NCI-H2107 (cell line): ENCODE results near the gene NUDT1.

Experiments used
- DNase-seq: peaks from one replicate; lab custom pipeline; 2025; lab: John Stamatoyannopoulos, UW

Gene NUDT1

DNA sequence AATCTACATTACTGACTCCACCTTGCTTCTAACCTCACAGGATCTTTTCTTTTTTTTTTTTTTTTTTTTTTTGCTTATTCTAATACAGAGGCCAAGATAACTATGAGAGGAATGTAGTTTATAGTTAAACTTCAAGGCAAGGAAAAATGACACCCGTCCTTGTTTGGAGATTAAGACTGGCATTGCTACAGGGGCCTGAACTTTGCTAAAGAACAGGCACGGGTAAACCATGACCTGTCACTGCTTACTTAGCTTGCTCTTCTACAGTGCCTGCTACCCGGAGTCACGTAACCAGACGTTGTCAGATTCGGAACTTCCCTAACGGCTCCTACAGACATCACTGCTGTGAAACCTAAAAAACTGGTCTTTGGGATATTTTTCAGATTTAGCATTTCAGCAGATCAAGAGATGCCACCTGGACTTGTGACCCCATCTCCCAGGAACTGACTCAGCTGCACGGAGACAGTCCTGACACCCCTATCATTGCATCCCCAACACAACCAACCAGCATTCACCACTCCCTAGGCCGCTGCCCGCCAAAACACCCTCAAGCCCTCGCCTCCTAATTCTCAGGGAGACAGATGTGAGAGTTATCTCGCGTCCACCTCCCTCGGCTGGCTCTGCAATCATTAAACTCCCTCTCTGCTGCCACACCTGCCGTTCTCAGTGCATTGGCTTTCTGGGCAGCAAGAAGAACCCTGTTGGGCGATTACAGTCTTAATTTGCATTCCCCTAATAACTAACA lies 36.8 kb upstream of the NUDT1 start:
- no peak for DNase-seq

DNA sequence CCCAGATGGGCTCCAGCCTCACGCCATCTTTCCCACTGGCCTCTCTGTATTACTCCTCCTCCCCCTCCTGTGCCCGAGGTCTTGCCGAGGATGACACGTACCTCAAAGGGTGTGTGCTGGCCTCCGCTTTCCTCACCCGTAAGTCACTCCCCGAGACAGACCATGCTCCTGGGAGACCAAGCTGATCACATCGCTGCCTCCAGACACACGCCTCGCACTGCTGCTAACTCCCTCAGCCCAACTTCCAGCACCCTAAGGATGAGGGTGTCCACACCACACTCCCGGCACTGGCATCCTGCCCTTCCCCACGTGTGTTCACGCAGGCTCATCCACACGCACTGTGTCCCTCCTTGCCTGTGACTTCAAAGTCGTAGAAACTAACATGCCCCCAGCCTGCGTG lies 33.3 kb upstream of the NUDT1 start:
- no peak for DNase-seq

DNA sequence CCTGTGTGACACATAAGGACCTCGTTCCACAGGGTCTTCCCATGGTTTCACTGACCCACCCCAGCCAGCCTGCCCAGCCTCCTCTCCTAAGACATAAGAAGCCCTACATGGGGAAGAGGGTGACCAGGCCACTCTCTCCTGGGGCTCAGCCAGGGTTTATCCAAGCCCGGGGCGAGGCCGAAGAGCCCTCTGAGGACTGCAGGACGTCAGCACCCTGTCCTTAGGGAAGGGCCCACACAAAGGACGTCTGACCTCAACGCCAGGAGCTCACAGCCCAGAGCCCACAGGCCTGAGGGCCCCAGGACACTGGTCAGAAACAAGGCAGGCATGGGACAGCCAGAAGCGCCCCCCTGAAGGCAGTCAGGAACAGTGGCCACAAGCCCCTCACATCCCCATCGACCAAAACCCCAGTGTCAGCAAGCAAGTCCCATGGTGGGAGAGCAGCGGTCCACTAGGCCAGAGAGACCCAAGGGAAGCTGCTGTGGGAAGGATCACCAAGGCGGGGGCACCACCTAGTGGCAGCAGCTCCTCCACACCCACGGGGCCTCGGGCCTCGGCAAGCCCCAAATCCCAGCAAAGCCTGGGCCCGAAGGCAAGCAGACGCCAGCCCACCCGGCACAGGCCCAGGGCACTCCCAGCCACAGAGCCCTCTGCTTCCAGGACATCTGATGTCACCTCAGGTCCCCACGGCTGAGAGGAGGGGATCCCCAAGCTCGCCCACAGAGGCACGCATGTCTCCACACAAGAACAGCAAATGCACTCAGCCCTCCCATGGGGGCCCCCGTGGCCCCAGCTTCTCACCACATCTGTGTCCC lies 32.7 kb upstream of the NUDT1 start:
- DNase-seq, result peak; percentile 73

DNA sequence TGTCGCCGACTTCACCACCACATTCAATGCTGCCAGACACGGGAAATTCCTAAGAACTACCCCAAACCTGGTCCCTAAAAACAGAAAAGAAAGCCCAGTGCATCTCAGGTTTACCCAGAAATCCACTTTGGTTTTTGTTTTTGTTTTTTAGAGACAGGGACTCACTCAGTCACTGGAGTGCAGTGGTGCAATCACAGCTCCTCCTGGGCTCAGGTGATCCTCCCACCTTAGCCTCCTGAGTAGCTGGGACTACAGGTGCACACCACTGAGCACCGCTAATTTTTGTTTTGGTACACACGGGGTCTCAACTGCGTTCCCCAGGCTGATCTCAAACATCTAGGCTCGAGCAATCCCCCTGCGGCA lies 32.1 kb upstream of the NUDT1 start:
- DNase-seq, result no peak

DNA sequence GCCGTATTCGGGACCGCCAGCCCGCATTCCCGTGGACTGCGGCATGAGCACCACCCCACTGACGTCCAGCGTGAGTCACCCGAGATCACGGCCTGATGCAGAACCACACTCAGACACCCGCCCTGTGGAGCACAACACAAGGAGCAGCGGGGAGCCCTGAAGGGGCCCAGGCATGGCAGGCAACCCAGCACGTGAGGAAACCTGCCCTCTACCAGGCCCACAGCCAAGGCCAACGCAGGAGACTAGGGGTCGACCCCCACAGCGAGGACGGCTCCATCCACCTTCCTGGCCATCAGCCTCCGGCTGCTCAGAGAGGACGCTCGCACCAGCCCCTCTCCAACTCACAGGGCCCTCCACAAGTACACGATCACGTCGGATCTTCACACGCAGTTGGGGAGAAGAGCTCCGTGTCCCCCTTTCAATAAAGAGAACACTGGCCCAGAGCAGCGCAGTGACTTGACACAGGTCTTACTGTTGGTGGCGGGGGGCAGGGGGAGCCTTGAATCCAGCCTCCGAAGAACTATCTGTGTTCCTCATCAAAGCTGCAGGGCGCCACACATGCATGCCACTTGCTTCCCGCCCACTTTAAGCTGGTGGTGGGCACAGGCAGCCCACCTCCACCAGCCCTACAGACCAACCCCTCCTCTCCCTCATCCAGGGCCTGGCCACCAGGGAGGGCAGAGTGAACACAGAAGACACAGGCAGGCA lies 31.3 kb upstream of the NUDT1 start:
- no peak for DNase-seq

DNA sequence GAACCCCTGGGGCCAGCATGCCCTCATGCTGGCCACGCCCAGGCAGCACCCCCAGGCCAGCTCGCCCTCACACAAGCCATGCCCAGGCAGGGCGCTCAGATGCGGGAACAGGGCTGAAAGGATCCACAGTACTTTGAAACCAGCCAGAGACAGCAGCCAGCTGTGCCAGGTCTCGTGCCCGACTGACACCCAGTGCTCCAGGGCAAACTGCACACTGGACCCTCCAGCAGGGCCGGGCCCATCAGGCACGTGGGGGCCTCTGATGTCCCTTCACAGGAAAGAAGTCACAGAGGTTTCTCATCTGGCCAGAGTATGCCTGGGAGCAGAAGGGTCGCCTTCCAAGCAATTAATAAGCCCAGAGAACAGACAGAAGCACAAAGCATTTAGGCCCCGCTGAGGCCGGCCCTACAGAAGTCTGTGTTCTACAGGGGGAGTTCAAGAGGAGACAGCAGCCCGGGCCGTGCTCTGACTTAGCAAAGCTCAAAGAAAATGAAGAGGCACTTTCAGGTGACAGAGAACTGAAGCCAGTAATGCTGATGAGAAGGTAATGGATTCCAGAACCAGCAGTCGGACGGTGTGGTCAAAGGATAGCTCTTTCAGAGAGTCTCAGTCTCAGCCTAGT lies 30.7 kb upstream of the NUDT1 start:
- no peak for DNase-seq

DNA sequence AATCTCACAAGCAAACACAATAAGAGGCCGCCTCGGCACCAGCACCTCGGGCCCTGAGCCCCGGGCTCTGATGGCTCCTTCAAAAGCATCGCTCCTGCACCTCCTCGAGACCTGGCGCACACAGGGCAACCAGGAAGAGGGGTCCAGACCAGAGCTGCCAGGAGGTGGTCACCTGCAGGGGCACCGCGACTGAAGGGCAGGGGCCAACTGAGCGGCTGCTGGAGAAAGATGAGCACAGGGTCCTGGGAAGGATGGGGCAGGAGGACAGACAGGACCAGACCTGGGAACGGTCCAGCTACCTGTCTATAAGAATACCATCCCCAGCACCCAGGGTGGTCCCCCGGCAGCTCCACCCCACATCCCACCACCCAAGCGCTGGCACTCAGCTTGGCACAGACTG lies 30.1 kb upstream of the NUDT1 start:
- DNase-seq, result no peak

DNA sequence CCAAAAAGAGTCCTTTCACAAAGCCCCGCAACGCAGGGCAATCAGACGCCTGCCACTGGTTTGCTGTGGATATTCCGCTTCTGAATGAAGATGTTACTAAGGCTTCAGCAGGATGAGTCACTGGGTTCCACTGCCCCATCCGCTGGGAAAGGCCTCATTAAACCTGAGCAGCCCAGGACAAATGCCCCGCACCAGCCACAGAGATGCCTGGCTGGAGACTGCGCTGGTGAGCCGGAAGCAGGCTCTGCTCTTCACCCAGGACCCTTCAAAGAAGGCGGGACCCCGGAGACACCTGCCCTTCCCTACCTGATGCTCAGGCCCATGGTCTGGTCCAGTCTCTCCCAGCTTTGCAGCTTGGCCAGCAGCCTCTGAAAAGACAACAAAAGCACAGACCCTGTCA lies 29.1 kb upstream of the NUDT1 start:
- no peak for DNase-seq

DNA sequence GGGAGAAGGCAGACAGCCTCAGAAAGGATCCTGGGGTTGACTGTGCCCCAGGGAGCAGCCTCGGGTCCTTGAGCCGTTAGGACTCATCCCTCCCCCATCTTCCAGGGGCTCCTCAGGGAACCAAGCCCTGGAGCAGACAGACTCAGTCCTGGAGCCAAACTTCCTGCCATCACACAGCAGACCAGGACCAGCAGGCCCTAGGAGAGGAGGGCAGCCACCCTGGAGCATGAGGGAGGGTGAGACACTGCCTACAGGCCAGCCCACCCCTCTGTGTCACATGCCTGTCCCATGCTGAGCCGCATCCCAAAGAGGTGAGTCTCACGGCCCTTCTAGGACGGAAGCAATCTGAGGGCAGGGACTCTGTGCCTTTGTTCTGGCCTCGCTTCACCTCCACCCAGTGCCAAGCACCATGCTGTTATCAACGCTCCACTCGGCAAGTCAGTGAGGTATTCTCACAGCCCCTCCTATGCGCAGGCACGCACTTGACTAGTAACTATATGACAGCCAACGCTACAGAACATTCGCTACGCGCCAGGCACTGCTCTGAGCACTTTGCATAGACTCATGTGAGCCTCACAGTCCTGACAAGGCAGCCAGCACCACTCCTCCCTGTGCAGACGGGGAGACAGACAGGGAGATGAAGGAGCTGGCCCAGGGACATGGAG lies 28.3 kb upstream of the NUDT1 start:
- DNase-seq, result no peak

DNA sequence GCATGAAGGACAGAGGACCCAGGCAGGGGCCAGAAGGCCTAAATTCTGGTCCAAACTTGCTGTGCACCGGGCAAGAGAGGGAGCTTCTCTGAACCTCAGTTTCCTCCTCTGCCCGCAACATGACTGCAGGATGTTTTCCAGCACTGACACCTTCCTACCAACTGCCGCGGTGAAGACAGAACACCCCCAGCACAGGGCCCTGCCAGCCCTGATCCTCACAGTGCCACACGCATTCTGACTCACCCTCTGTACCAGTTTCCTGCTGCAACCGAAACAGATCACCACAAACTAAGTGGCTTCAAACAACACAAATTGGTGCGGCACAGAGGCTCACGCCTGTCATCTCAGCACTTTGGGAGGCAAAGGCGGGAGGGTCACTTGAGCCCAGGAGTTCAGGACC lies 27.4 kb upstream of the NUDT1 start:
- DNase-seq, result no peak

DNA sequence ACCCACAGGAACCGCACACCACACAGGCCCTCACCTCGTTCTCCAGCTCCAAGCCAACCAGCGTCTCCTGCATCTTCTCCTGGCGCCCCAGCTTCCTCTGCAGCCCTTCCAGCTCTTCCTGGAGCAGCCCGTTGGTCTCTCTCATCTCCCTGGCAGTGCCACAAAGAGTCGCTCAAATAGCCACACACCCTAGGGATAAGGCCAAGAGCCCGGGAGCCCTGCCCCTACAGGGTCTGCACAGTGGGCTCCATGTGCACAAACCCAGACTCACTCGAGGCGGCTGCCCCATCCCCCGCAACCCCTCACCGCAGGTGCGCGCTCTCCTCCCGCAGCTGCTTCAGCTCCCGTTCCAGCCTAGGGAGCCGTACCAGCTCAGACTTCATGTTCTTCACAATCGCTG lies 26.2 kb upstream of the NUDT1 start:
- DNase-seq, result no peak

DNA sequence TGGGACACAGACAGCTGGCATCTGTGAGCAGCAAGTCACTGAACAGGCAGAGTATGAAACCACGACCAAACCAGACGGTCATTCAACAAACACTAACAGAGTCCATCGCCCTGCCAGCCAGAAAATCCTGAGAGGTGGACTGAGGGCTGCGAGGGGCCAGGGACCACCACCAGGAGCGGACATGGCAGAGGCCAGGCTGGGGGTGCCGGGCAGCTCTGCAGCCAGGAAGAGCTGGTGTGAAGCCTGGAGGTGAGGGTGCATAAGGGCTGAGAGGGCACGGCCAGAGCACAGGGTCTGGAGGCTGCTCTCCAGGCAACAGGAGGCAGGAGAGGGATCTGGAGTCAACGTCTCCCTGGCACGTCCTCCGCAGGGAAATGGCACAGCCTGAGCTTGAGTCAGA lies 24.8 kb upstream of the NUDT1 start:
- no peak for DNase-seq

DNA sequence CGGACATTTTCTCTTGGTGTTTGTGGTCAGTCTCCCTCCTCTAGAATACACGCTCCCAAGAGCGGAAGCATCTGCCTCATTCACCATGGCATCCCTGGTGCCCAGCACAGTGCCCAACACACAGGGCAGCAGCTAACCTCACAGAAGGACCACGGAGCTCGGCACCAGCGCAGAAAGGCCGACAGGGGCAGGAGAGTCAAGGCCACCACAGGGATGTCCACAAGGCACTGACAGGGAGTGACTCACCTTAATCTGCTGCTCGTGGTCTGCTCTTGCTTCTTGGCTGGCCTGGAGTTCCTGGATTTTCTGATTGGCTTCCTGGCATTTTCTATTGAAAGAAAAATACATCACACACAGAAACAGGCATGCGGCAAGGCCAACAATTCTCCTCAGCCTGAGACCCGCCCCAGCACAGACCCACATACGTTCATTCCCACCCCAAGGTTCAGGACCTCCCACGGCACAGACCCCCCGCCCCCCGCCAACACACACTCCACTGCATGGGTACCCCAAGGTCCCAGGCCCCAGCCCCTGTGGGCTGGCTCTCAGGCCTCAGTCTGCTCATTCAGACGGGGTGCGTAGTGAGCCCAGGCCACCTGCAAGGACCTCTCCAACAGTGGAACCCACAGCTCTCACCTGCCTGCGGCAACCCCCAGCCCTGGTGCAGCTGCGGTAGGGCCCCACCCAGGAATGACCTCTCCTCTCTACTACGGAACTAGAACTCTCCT lies 24.1 kb upstream of the NUDT1 start:
- no peak for DNase-seq

DNA sequence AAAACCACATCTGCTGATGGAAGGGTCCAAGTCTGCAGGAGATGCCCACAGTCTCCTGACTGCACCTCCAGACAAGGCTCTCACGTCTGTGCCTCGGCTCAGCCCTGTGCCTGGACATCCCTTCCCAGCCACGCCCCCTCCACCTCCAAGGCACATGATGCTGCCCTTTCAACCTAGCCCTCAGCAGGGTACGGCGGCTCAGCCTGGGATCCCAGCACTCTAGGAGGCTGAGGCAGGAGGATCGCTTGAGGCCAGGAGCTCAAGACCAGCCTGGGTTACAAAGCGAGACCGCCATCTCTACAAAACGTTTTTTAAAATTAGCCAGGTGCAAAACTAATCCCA lies 23.6 kb upstream of the NUDT1 start:
- DNase-seq, result no peak

DNA sequence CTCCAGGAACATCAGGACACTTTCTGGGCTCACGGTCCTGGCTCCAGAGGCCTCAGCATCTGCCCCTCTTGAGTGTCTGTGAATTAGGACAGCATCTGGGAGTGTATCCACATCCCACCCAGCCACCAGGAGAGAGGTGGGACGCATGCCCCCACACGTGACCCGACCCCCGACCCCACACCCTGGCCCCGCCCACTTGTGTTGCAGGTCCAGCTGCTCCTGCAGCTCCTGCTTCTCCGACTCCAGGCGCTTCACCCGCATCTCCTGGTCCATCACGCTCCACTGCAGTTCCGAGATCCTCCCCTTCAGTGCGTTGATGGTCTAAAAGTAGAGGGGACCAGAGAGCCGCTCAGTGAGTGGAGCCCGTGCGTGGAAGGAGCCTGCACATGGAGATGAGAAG lies 22.9 kb upstream of the NUDT1 start:
- no peak for DNase-seq

DNA sequence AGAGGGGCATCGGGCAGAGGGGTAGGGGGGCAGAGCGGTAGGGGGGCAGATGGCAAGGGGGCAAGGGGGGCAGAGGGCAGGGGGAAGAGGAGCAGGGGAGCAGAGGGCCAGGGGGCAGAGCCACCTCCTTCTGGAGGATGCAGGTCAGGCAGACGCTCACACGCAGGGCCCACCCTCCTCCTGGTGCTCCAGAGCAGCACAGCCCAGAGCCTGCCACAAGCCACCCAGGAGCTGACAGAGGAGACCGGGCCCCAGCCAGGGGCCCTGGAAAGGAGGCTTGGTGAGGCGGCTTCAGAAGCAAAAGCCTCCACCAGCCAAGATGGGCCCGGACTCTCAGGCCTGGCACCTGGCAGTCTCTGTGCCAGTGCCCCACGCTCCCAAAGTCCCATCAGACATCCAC lies 22.4 kb upstream of the NUDT1 start:
- no peak for DNase-seq

DNA sequence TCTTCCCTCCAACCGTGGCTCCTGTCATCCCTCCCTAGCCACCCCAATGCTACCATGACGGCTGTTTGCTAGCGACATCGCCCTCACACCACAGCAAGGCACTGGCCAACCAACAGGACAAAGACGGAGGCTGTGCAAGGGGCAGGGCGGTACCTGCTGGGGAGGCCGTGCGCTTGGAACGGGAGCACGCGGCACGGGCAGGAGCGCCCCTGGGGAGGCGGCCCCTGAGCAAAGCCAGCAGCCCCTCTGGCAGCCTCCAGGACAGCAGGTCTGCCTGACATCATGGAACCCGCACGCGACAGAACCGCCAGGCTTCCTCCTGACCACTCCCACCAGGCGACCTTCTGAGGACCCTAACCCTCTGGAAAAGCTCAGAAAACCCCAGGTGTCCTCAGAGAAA lies 22.0 kb upstream of the NUDT1 start:
- DNase-seq, result no peak

DNA sequence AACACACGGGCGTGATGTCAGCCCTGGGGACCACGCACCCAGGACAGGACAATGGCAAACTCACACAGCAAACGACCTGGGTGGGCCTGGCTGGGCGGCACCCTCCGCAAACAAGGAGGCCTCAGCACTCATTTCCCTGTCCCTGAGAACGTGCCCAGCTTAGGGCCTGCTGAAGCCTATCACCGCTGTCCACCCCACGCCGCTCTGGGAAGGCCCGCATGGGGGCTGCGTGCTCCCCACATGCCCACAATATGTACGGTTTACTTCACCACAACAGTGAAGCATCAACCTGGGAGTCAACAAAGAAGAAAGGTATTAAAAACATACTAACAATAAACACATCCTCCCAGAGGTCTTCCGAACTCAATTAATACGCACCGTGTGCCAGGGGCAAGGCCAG lies 21.5 kb upstream of the NUDT1 start:
- DNase-seq, result no peak

DNA sequence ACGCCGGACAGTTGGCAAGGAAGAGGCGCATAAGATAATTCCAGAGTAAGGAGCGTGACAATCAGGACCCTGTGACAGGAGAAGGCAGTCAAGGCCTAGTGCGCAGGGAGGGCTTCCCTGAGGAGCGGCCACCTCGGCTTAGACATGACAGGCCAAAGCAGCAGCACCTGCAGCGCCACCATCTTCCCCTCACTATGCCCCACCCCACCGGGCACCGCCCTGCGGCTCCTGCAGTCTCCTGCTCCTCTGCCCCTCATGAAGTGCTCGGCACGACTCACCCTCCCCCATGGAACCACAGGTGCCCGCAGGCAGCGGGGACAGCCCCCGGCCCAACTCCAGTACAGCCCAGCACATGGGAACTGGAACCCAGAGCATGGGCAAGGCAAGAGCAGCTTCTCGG lies 21.1 kb upstream of the NUDT1 start:
- DNase-seq, result no peak

DNA sequence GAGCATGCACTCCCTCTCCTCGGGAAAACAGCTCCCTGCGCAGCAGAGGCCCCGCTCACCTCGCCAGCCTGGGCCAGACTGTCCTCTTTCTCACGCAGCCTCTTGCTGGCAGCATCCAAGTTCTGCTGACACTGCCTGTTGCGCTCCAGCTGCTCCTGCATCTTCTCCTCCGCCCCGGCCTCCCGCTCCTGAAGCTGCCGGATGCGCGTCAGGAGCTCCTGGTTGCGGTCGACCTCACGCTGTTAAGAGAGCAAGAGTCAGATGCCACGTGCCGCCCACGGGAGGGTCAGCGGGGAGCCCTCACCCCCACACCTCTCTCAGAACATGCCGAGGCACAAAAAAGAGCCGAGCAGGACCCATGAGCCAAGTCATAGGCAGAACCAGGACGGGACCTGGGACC lies 19.5 kb upstream of the NUDT1 start:
- DNase-seq, result no peak

DNA sequence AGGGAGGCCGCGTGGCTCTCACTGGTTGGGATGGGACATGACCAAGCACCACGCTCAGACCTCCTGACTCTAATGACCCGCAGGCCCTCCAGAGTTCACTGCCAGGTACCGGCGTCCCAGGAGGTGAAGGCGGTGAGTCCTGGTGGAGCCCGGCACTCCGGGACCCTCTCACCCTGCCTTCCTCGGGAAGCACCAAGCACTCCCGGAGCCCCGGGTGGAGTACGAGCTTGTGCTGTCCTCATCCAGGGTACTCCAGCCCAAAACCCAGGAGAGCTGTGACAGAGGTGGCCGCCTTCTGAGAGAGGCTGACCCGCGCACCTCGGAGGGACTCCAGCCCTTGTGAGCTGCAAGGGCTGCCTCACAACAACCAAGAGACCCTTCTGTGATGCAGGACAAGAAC lies 18.7 kb upstream of the NUDT1 start:
- DNase-seq, result no peak

DNA sequence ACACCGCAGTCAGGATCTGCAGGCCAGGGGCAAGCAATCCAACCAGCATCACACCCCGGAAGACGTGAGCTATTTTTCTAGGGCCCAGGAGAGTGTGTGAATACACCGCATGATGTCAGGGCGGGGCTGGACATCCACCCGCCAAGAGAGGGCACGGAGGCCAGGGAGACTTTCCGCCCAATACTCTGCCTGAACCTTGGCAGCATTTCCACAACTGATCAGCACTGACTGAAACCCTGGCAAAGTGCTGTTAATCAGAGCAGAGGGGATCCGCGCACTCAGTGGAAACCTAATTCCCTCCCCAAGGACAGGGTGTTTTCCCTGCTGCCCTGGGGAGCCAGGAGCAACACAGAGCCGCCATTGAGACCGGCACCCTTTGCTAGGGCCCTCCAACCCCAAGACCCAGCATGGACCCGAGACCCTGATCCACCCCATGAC lies 17.5 kb upstream of the NUDT1 start:
- no peak for DNase-seq
